Heart left ventricle (tissue), 16 donors: ENCODE measurements around the gene RPS23. TPM values are rescaled to one million over a fixed set of nuclear protein-coding genes. Genes with fewer than 3 reads are reported as not detected.

Experiments used
- ATAC-seq, 4 donors: fragments of 200-7000 bp; cut with Tn5 transposase; one replicate each; pipeline ENCODE4 v1.9.1; 2020 to 2022; ENCODE audit warnings: moderate library complexity in 4 of 4, mild to moderate bottlenecking in 3 of 4, moderate number of reproducible peaks in 1 of 4
- DNase-seq, 5 donors: peaks; one replicate each; pipeline ENCODE4 v3.0.0-alpha.2; 2020
- H3K27ac ChIP-seq, 12 donors: fragments of 200-600 bp; sonication (generic) in 4 of 12; one replicate each; pipeline versions ENCODE4 v1.5.0 to v1.8.0; 2016 to 2022; ENCODE audit warnings: mild to moderate bottlenecking in 2 of 12
- H3K27me3 ChIP-seq, 9 donors: fragments of 200-600 bp; sonication (generic) in 2 of 9; one replicate each; pipeline versions ENCODE4 v1.5.1 to v1.8.0; 2016 to 2022; ENCODE audit warnings: mild to moderate bottlenecking in 3 of 9
- H3K36me3 ChIP-seq, 9 donors: fragments of 200-600 bp; sonication (generic) in 2 of 9; one replicate each; pipeline versions ENCODE4 v1.5.0 to v1.8.0; 2018 to 2022; ENCODE audit warnings: mild to moderate bottlenecking in 2 of 9
- H3K4me1 ChIP-seq, 12 donors: fragments of 200-600 bp; sonication (generic) in 4 of 12; one replicate each; pipeline versions ENCODE4 v1.5.0 to v1.8.0; 2016 to 2022; ENCODE audit warnings: mild to moderate bottlenecking in 3 of 12
- H3K4me3 ChIP-seq, 12 donors: fragments of 200-600 bp; sonication (generic) in 4 of 12; one replicate each; pipeline versions ENCODE4 v1.5.0 to v1.8.0; 2017 to 2022; ENCODE audit warnings: mild to moderate bottlenecking in 9 of 12, moderate library complexity in 4 of 12
- H3K9me3 ChIP-seq, 12 donors: fragments of 200-600 bp; sonication (generic) in 4 of 12; one replicate each; pipeline versions ENCODE4 v1.5.0 to v1.8.0; 2016 to 2022; ENCODE audit warnings: mild to moderate bottlenecking in 1 of 12
- CTCF ChIP-seq, 12 donors: fragments of 200-600 bp; sonication (generic) in 4 of 12; IDR thresholded peaks; one replicate each; pipeline versions ENCODE4 v1.5.0 to v1.8.0; 2018 to 2022; ENCODE audit warnings: antibody characterized with exemption in 12 of 12, mild to moderate bottlenecking in 5 of 12
- POLR2A ChIP-seq, 2 donors: fragments of 450-650 bp; IDR thresholded peaks; one replicate each; pipeline ENCODE4 v1.6.1; 2017; ENCODE audit warnings: antibody characterized with exemption in 2 of 2, mild to moderate bottlenecking in 2 of 2, moderate library complexity in 2 of 2
- WGBS, 4 donors: extraction: QIAGEN DNeasy Blood & Tissue Kit in 2 of 4; methylation state at CpG; one replicate each; pipeline versions ENCODE4 v1.1.5 to v1.1.7; 2013 to 2018; 5-methylcytosine and 5-hydroxymethylcytosine counted together
- intact Hi-C, 10 donors: fragments of 100-400 bp; cut with DNase I; formaldehyde crosslinking; loops; one replicate each; pipeline versions ENCODE4 v1.11.1 to v1.14.2; 2022
- polyA plus RNA-seq, 2 donors: library from polyadenylated mRNA; stranded (reverse); fragments of 200-250 nt; gene quantifications; one replicate each; pipeline ENCODE4 v1.2.3, GENCODE V29; 2013
- total RNA-seq, 9 donors: library from RNA; depleted of rRNA in 2 of 9; stranded (reverse); fragments of >200 nt in 2 of 9; fragmentation: NEBNext Ultra II Directional in 3 of 9; extraction: Animal tissue kit (Norgen Biotek cat#: 25700) in 3 of 9; gene quantifications; one replicate each; pipeline versions ENCODE4 v1.1.0 to v1.2.4, GENCODE V29; 2016 to 2023
- donor health status: ischemic (EF 13 %, LVEDD 7.1; RV severe dilation, severe dysfunction).
- donor health status: healthy with polysubstance abuse.
- donor health status: DM: no; HTN: yes; CAD: no.
- donor health status: DM: no; HTN: no; CAD: no.
- donor health status: ischemic (EF 25% LVEDD 6.9; RV normal size, moderate dysfunction).
- donor health status: ischemic (EF 25% LVEDD 5.7; RV mildly dilated, moderate dysfunction).
- donor health status: healthy.
- donor health status: DM: yes; HTN: yes; CAD: no.
- donor health status: ischemic (EF 35%, LVEDD 5.7; RV mildly dilated, moderate dysfunction).
- donor health status: nonischemic (EF 11% LVEDD 7.7; RV severe dilation, severe dysfunction).
- donor health status: DM: yes; HTN: yes; CAD: no.
- donor health status: PGD.
- donor health status: ischemic (EF 29% LVEDD 5.4; RV normal size, mild dysfunction).
- donor health status: nonischemic (EF 23%, LVEDD 6.1; RV moderate dilation, normal function).

RPS23 gene
- total and polyA plus RNA-seq, 11 donors, result 969 to 2,612 (median 1,298) TPM

- H3K4me3 ChIP-seq, result no peak overlapping the region
- 60 to 64% (median 61%) methylated on average over 3 of the region's 3 CpGs for WGBS, 4 donors
- H3K27me3 ChIP-seq, result no peaks in the 10 kb centered on the region
- peak in 1 of 4 donors; percentile 84 for ATAC-seq
- no peaks in the 10 kb centered on the region for H3K9me3 ChIP-seq
- H3K27ac ChIP-seq, result peak overlapping the region in 1 of 12 donors; percentile 21
- no peak for TF ChIP-seq CTCF (IDR thresholded peaks at IDR 0.05)
- no peak for TF ChIP-seq POLR2A (IDR thresholded peaks at IDR 0.05)
- intact Hi-C loops, result no loop called here
- no peaks in the 10 kb centered on the region for H3K36me3 ChIP-seq
- no peak for DNase-seq
- H3K4me1 ChIP-seq, result peaks cover 0 to 7% (median 0%) of the 10 kb centered on the region in 12 donors
These were observed 19.6 kb upstream of the RPS23 start for GRCh38 chr5:82297711-82298110.

- intact Hi-C loops, result no loop called here
- no peak for TF ChIP-seq CTCF (IDR thresholded peaks at IDR 0.05)
- no peak for TF ChIP-seq POLR2A (IDR thresholded peaks at IDR 0.05)
- H3K36me3 ChIP-seq, result no peaks in the 10 kb centered on the region
- DNase-seq (no peak), ATAC-seq (no peak)
- no peak overlapping the region for H3K27ac ChIP-seq
- H3K4me1 ChIP-seq, result peaks cover 0 to 7% (median 0%) of the 10 kb centered on the region in 12 donors
- H3K27me3 ChIP-seq, result no peaks in the 10 kb centered on the region
- H3K9me3 ChIP-seq, result no peaks in the 10 kb centered on the region
- WGBS, 4 donors, result 90 to 94% (median 92%) methylated on average over 4 of the region's 4 CpGs
- H3K4me3 ChIP-seq, result no peak overlapping the region
These were observed 18.8 kb upstream of the RPS23 start for GRCh38 chr5:82296929-82297328.

- TF ChIP-seq POLR2A (IDR thresholded peaks at IDR 0.05), result no peak
- TF ChIP-seq CTCF (IDR thresholded peaks at IDR 0.05), result no peak
- 78 to 87% (median 82%) methylated on average over 2 of the region's 2 CpGs for WGBS, 4 donors
- Histone ChIP-seq H3K27ac (no peak overlapping the region), H3K9me3 (no peaks in the 10 kb centered on the region), H3K36me3 (no peaks in the 10 kb centered on the region), H3K27me3 (no peaks in the 10 kb centered on the region), H3K4me3 (no peak overlapping the region), H3K4me1 (peaks cover 0 to 11% (median 0%) of the 10 kb centered on the region in 12 donors)
- ATAC-seq (no peak), DNase-seq (no peak)
- intact Hi-C loops, result no loop called here
These were observed 17.9 kb upstream of the RPS23 start for GRCh38 chr5:82295959-82296531.

- Histone ChIP-seq H3K27me3 (no peaks in the 10 kb centered on the region), H3K36me3 (no peaks in the 10 kb centered on the region), H3K4me3 (no peak overlapping the region), H3K4me1 (peaks cover 0 to 13% (median 0%) of the 10 kb centered on the region in 12 donors), H3K9me3 (no peaks in the 10 kb centered on the region), H3K27ac (no peak overlapping the region)
- no peak for TF ChIP-seq POLR2A (IDR thresholded peaks at IDR 0.05)
- TF ChIP-seq CTCF (IDR thresholded peaks at IDR 0.05), result no peak
- DNase-seq (no peak), ATAC-seq (no peak)
- intact Hi-C loops, result no loop called here
These were observed 17.0 kb upstream of the RPS23 start for GRCh38 chr5:82295144-82295543.
